BLaER1 treated with 17β-estradiol and CSF1 and Interleukin-3, amounts not matched to agents 10 nM and 100 nM (cell line): ENCODE data around the gene DCC.

ENCODE experiments used
- H3K27ac ChIP-seq, 11 experiments: shearing (Covaris generic); formaldehyde crosslinking; 2 replicates each; pipeline ENCODE4 v1.8.1; 2022
- H3K27me3 ChIP-seq, 11 experiments: shearing (Covaris generic); formaldehyde crosslinking; 2 replicates each; pipeline ENCODE4 v1.8.1; 2022
- H3K36me3 ChIP-seq, 11 experiments: shearing (Covaris generic); formaldehyde crosslinking; 2 replicates each; pipeline ENCODE4 v1.8.1; 2022
- H3K4me1 ChIP-seq, 10 experiments: shearing (Covaris generic); formaldehyde crosslinking; 2 replicates each; pipeline ENCODE4 v1.8.1; 2022
- H3K4me2 ChIP-seq, 11 experiments: shearing (Covaris generic); formaldehyde crosslinking; 2 replicates each; pipeline ENCODE4 v1.8.1; 2022
- H3K4me3 ChIP-seq, 10 experiments: shearing (Covaris generic); formaldehyde crosslinking; 2 replicates each; pipeline ENCODE4 v1.8.1; 2022
- H3K9ac ChIP-seq, 11 experiments: shearing (Covaris generic); formaldehyde crosslinking; 2 replicates each; pipeline ENCODE4 v1.8.1; 2022
- H3K9me3 ChIP-seq, 11 experiments: shearing (Covaris generic); formaldehyde crosslinking; replicated peaks in 1 of 11; 2 replicates each; pipeline ENCODE4 v1.8.1; 2022
- H4K20me1 ChIP-seq, 11 experiments: shearing (Covaris generic); formaldehyde crosslinking; 2 replicates each; pipeline ENCODE4 v1.8.1; 2022
- Cebpa-rat ChIP-seq, 11 experiments: shearing (Covaris generic); IDR thresholded peaks; 2 replicates each; pipeline ENCODE4 v1.8.1; 2022

Gene DCC

GRCh38 chr18:52537261-52537660 lies 197.3 kb downstream of the DCC start:
- Histone ChIP-seq H3K4me2 (no peak overlapping the region), H3K4me3 (no peak overlapping the region), H3K9ac (no peak overlapping the region), H3K4me1 (peaks cover 0 to 12% (median 0%) of the 10 kb centered on the region in 10 experiments; a peak in 5 of 20 replicates), H3K9me3 (no peaks in the 10 kb centered on the region), H4K20me1 (no peaks in the 10 kb centered on the region), H3K27me3 (peaks cover 0 to 63% (median 0%) of the 10 kb centered on the region in 11 experiments; a peak in 5 of 22 replicates), H3K36me3 (no peaks in the 10 kb centered on the region), H3K27ac (no peak overlapping the region)
- no peak for TF ChIP-seq Cebpa-rat (IDR thresholded peaks at IDR 0.05)

GRCh38 chr18:52541056-52541455 lies 201.1 kb downstream of the DCC start:
- Histone ChIP-seq H3K4me2 (no peak overlapping the region), H3K9ac (no peak overlapping the region), H3K4me3 (no peak overlapping the region), H3K9me3 (no peaks in the 10 kb centered on the region), H3K27ac (no peak overlapping the region), H3K4me1 (peaks cover 0 to 6% (median 0%) of the 10 kb centered on the region in 10 experiments; a peak in 4 of 20 replicates), H3K27me3 (peaks cover 0 to 62% (median 0%) of the 10 kb centered on the region in 11 experiments; a peak in 5 of 22 replicates), H3K36me3 (no peaks in the 10 kb centered on the region), H4K20me1 (no peaks in the 10 kb centered on the region)
- TF ChIP-seq Cebpa-rat (IDR thresholded peaks at IDR 0.05) = no peak

DNA sequence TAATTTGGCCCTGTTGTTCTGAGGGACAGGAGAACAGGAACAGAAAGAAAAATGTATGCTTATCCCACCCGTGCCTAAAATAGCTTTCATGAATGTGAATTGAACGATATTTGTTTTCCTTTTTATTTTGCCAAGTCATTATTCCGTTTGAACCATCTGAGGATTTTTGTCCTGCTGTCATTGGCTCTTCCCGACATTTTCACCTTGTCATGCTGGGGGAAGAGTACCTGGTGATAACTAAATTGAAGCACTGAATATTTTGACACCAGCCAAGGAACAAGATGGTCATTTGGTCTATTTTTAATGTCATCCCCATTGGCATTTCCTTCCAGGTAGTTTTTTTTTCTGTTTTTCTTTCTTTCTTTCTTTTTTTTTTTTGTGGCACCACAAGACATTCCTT lies 204.1 kb downstream of the DCC start:
- H3K4me1 ChIP-seq = no peaks in the 10 kb centered on the region
- H3K36me3 ChIP-seq = no peaks in the 10 kb centered on the region

DNA sequence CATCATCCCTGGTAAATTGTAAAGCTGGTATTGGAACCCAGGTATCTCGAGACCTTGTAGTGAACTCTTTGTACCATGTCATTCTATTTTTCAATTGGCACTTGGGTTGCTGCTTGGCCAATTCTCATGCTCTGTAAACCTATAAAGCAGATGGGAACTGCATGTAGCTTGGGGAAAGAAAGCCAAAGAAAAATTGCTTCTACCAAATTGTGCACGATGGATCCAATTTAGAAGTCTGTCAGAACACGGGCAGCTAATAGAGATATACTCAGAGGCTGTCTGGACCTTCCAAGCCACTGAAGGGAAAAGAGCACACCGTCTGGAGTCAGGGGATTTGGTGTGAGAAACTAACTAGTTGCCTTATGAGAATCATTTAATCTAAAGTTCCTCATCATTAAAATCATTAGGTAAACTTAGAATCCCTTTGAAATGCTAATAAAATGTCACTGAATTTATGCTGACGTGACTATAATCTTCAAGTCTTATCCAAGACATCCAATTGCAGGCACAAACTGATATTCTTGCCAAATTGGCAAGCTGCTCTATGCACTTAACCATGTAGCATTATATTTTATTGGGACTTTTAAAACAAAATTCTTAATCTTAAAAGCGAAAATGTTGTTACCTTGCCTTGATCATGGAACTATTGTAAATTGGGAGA lies 206.8 kb downstream of the DCC start:
- no peak for TF ChIP-seq Cebpa-rat (IDR thresholded peaks at IDR 0.05)
- no peaks in the 10 kb centered on the region for H4K20me1 ChIP-seq
- H3K9ac ChIP-seq = no peak overlapping the region
- no peak overlapping the region for H3K27ac ChIP-seq
- peaks cover 0 to 23% (median 0%) of the 10 kb centered on the region in 11 experiments; a peak in 4 of 22 replicates for H3K27me3 ChIP-seq
- H3K9me3 ChIP-seq = no peaks in the 10 kb centered on the region
- H3K4me1 ChIP-seq = no peaks in the 10 kb centered on the region
- H3K4me2 ChIP-seq = no peak overlapping the region
- H3K36me3 ChIP-seq = no peaks in the 10 kb centered on the region
- no peak overlapping the region for H3K4me3 ChIP-seq

More for the DNA sequence above, 204.1 kb downstream of the DCC start:
- no peak for TF ChIP-seq Cebpa-rat (IDR thresholded peaks at IDR 0.05)
- Histone ChIP-seq H4K20me1 (no peaks in the 10 kb centered on the region), H3K9me3 (no peaks in the 10 kb centered on the region), H3K27me3 (peaks cover 0 to 34% (median 0%) of the 10 kb centered on the region in 11 experiments; a peak in 4 of 22 replicates), H3K27ac (no peak overlapping the region), H3K4me2 (no peak overlapping the region), H3K9ac (no peak overlapping the region), H3K4me3 (no peak overlapping the region)

GRCh38 chr18:52553441-52553840 lies 213.4 kb downstream of the DCC start:
- H4K20me1 ChIP-seq = no peaks in the 10 kb centered on the region
- no peak overlapping the region for H3K9ac ChIP-seq
- H3K4me2 ChIP-seq = no peak overlapping the region
- no peak overlapping the region for H3K4me3 ChIP-seq
- no peak for TF ChIP-seq Cebpa-rat (IDR thresholded peaks at IDR 0.05)
- no peaks in the 10 kb centered on the region for H3K4me1 ChIP-seq
- H3K9me3 ChIP-seq = no peaks in the 10 kb centered on the region
- H3K27ac ChIP-seq = no peak overlapping the region
- H3K36me3 ChIP-seq = no peaks in the 10 kb centered on the region
- no peaks in the 10 kb centered on the region for H3K27me3 ChIP-seq

GRCh38 chr18:52554180-52554579 lies 214.2 kb downstream of the DCC start:
- no peaks in the 10 kb centered on the region for H3K4me1 ChIP-seq
- H3K27ac ChIP-seq = no peak overlapping the region
- no peak overlapping the region for H3K9ac ChIP-seq
- TF ChIP-seq Cebpa-rat (IDR thresholded peaks at IDR 0.05) = no peak
- no peak overlapping the region for H3K4me2 ChIP-seq
- no peak overlapping the region for H3K4me3 ChIP-seq
- H3K36me3 ChIP-seq = no peaks in the 10 kb centered on the region
- no peaks in the 10 kb centered on the region for H4K20me1 ChIP-seq
- no peaks in the 10 kb centered on the region for H3K27me3 ChIP-seq
- no peaks in the 10 kb centered on the region for H3K9me3 ChIP-seq

DNA sequence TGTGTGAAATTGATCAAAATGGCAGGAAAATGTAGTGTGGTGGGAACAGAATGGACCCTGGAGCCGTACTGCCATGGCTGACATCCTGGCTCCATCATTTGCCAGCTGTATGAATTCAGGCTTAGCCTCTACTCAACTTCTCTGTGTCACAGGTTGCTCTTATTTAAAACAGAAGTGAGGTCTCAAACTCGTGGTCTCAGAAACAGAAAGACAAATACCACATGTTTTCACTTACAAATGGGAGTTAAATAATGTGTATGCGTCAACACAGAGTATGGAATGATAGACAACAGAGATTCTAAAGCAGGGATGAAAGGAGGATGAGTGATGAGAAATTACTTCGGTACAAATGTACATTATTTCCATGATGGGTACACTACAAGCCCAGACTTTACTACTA lies 227.4 kb downstream of the DCC start:
- Histone ChIP-seq H3K9ac (no peak overlapping the region), H3K27me3 (no peaks in the 10 kb centered on the region), H3K4me3 (no peak overlapping the region), H4K20me1 (no peaks in the 10 kb centered on the region), H3K4me1 (no peaks in the 10 kb centered on the region), H3K4me2 (no peak overlapping the region), H3K36me3 (no peaks in the 10 kb centered on the region), H3K9me3 (no peaks in the 10 kb centered on the region), H3K27ac (no peak overlapping the region)
- no peak for TF ChIP-seq Cebpa-rat (IDR thresholded peaks at IDR 0.05)

DNA sequence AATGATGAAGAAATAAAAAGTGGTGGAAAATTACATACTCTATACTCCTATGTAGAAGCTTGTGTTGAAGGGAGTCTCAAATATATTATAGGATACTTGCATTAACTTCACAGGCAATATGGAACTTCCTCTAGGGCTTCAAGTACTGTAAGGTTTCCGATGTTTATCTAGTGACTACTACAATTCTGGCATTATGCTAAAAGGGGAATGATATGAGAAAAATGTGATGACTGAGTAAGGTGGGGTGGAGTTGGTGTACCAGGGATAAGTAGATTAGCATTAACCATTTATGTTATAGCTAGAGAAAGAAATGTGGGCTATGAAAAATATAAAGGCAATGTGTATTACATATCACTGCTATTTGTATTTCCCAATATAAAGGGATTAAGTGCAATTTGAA lies 229.5 kb downstream of the DCC start:
- H3K9me3 ChIP-seq = no peaks in the 10 kb centered on the region
- H3K4me3 ChIP-seq = no peak overlapping the region
- no peaks in the 10 kb centered on the region for H3K36me3 ChIP-seq
- H3K27ac ChIP-seq = no peak overlapping the region
- no peaks in the 10 kb centered on the region for H3K4me1 ChIP-seq
- no peaks in the 10 kb centered on the region for H4K20me1 ChIP-seq
- no peak for TF ChIP-seq Cebpa-rat (IDR thresholded peaks at IDR 0.05)
- H3K9ac ChIP-seq = no peak overlapping the region
- H3K27me3 ChIP-seq = no peaks in the 10 kb centered on the region
- H3K4me2 ChIP-seq = no peak overlapping the region

- Histone ChIP-seq H3K27me3 (no peaks in the 10 kb centered on the region), H3K27ac (no peak overlapping the region), H3K4me2 (no peak overlapping the region), H3K9ac (no peak overlapping the region), H4K20me1 (no peaks in the 10 kb centered on the region), H3K4me1 (no peaks in the 10 kb centered on the region), H3K36me3 (no peaks in the 10 kb centered on the region), H3K4me3 (no peak overlapping the region), H3K9me3 (no peaks in the 10 kb centered on the region)
- TF ChIP-seq Cebpa-rat (IDR thresholded peaks at IDR 0.05) = no peak
Measured at GRCh38 chr18:52570975-52571374, 231.0 kb downstream of the DCC start.
